Stomach (tissue), 19 donors: ENCODE results near the gene RAB40A. TPM values are rescaled to one million over a fixed set of nuclear protein-coding genes. Genes with fewer than 3 reads are reported as not detected.

ENCODE experiments used
- DNase-seq, 2 donors: peaks; one replicate each; pipeline versions ENCODE4 v3.0.0 to v3.0.0-alpha.2; 2013 to 2019
- H3K27ac ChIP-seq, 5 donors: fragments of 200-600 bp in 4 of 5; sonication (generic) in 4 of 5; one replicate each; pipeline ENCODE4 v1.5.1; 2013 to 2019; ENCODE audit warnings: mild to moderate bottlenecking in 1 of 5, moderate library complexity in 1 of 5
- H3K27me3 ChIP-seq, 3 donors: fragments of 200-600 bp; sonication (generic); one replicate each; pipeline ENCODE4 v1.5.1; 2017 to 2019; ENCODE audit warnings: mixed run types in 1 of 3
- H3K36me3 ChIP-seq, 4 donors: fragments of 200-600 bp; sonication (generic); 1 replicate in 3 of 4; 2 replicates in 1 of 4; pipeline ENCODE4 v1.5.1; 2016 to 2019
- H3K4me1 ChIP-seq, 4 donors: fragments of 200-600 bp; sonication (generic); one replicate each; pipeline ENCODE4 v1.5.1; 2016 to 2019
- H3K4me3 ChIP-seq, 4 donors: fragments of 200-600 bp; sonication (generic) in 3 of 4; one replicate each; pipeline ENCODE4 v1.5.1; 2016 to 2019; ENCODE audit warnings: mild to moderate bottlenecking in 1 of 4
- H3K9me3 ChIP-seq, 4 donors: fragments of 200-600 bp; sonication (generic); one replicate each; pipeline ENCODE4 v1.5.1; 2016 to 2019
- CTCF ChIP-seq, 7 experiments: fragments of 450-650 bp in 4 of 7; fragments of 200-600 bp in 3 of 7; sonication (generic) in 3 of 7; IDR thresholded peaks; one replicate each; pipeline ENCODE4 v1.5.1; 2016 to 2019; ENCODE audit warnings: antibody characterized with exemption in 7 of 7, control low read depth in 2 of 7, mild to moderate bottlenecking in 1 of 7
- EP300 ChIP-seq: sonication (generic); formaldehyde crosslinking; IDR thresholded peaks from one replicate; pipeline ENCODE4 v1.6.1; 2017; ENCODE audit warnings: antibody characterized with exemption
- POLR2A ChIP-seq, 4 donors: fragments of 450-650 bp; IDR thresholded peaks; one replicate each; pipeline ENCODE4 v1.6.1; 2016; ENCODE audit warnings: antibody characterized with exemption in 4 of 4, control low read depth in 2 of 4, mild to moderate bottlenecking in 1 of 4, moderate library complexity in 1 of 4
- POLR2AphosphoS5 ChIP-seq, 3 donors: sonication (generic); formaldehyde crosslinking; IDR thresholded peaks; one replicate each; pipeline ENCODE4 v1.6.1; 2016; ENCODE audit warnings: antibody characterized with exemption in 3 of 3
- whole genome bisulfite sequencing, 5 donors: extraction: QIAGEN DNeasy Blood & Tissue Kit in 3 of 5; methylation state at CpG; one replicate each; pipeline versions ENCODE4 v1.1.5 to v1.1.7; 2013 to 2018; 5-methylcytosine and 5-hydroxymethylcytosine counted together
- intact Hi-C: fragments of 100-400 bp; cut with DNase I; formaldehyde crosslinking; loops from one replicate; pipeline ENCODE4 v1.15.1; 2023; ENCODE audit warnings: low total_unique reads
- long read RNA-seq, 10 donors: transcript quantifications; one replicate each; lab custom pipeline, GENCODE V29; 2026
- polyA plus RNA-seq, 3 donors: library from polyadenylated mRNA; stranded (reverse); fragments of 200-250 nt; gene quantifications; one replicate each; pipeline ENCODE4 v1.2.3, GENCODE V29; 2013
- total RNA-seq, 5 donors: library from RNA; depleted of rRNA; stranded (reverse); fragments of >200 nt; gene quantifications; one replicate each; pipeline versions ENCODE4 v1.1.0 to v1.2.3, GENCODE V29; 2014 to 2016
- donor health status: healthy with polysubstance abuse.
- donor health status: Bipolar disorder and iron deficiency.
- donor health status: healthy.

The RAB40A gene
- total RNA-seq (under 1 TPM in 2 of 5 donors, not detected in 3; 0.58 to 0.73 TPM), polyA plus RNA-seq (under 1 TPM; 0.19 to 0.98 (median 0.61) TPM)
- long read RNA-seq, donor 1, partial matches to known transcripts = 0 of 2 reads
- long read RNA-seq, donor 1, other reads (novel, unspliced or antisense) = 0 of 2 reads
- long read RNA-seq, donor 2, partial matches to known transcripts = 0 of 1 reads
- long read RNA-seq, donor 2, other reads (novel, unspliced or antisense) = 0 of 1 reads
- long read RNA-seq, donor 3, partial matches to known transcripts = 0 of 1 reads
- long read RNA-seq, donor 3, other reads (novel, unspliced or antisense) = 0 of 1 reads
- long read RNA-seq, donor 4 = 0 reads
- long read RNA-seq, donor 5, partial matches to known transcripts = 0 of 1 reads
- long read RNA-seq, donor 5, other reads (novel, unspliced or antisense) = 0 of 1 reads
- long read RNA-seq, donor 6, partial matches to known transcripts = 0 of 3 reads
- long read RNA-seq, donor 6, other reads (novel, unspliced or antisense) = 0 of 3 reads
- long read RNA-seq, donor 7 = 0 reads
- long read RNA-seq, donor 8, partial matches to known transcripts = 0 of 1 reads
- long read RNA-seq, donor 8, other reads (novel, unspliced or antisense) = 0 of 1 reads
- long read RNA-seq, donor 9, partial matches to known transcripts = 0 of 3 reads
- long read RNA-seq, donor 9, other reads (novel, unspliced or antisense) = 0 of 3 reads
- long read RNA-seq, donor 10 = 0 reads

GRCh38 chrX:103519389-103519788, at the start of gene RAB40A:
RAB40A (minus strand) TSS chrX:103519489; CDS start chrX:103500756, 18,733 bp downstream.
- no peak for TF ChIP-seq CTCF (IDR thresholded peaks at IDR 0.05)
- TF ChIP-seq POLR2AphosphoS5 (IDR thresholded peaks at IDR 0.05) = no peak
- no peak for TF ChIP-seq POLR2A (IDR thresholded peaks at IDR 0.05)
- TF ChIP-seq EP300 = no peak
- DNase-seq = no peak
- no peaks in the 10 kb centered on the region for H3K36me3 ChIP-seq
- H3K9me3 ChIP-seq = no peaks in the 10 kb centered on the region
- 53 to 86% (median 81%) methylated on average over 2 of the region's 2 CpGs for WGBS, 5 donors
- no peak within 1 kb of the TSS for H3K4me3 ChIP-seq
- no peak within 1 kb of the TSS for H3K27ac ChIP-seq
- intact Hi-C loops = no loop called here
- no peaks in the 10 kb centered on the region for H3K4me1 ChIP-seq
- H3K27me3 ChIP-seq = peaks cover 0 to 3% (median 0%) of the 10 kb centered on the region in 3 donors

- DNase-seq = no peak
- Histone ChIP-seq H3K4me3 (no peak overlapping the region), H3K9me3 (no peaks in the 10 kb centered on the region), H3K27me3 (no peaks in the 10 kb centered on the region), H3K36me3 (no peaks in the 10 kb centered on the region), H3K27ac (no peak overlapping the region), H3K4me1 (no peaks in the 10 kb centered on the region)
- intact Hi-C loops = no loop called here
- WGBS, 5 donors = 43 to 70% (median 56%) methylated on average over 1 of the region's 1 CpG
- no peak for TF ChIP-seq POLR2A (IDR thresholded peaks at IDR 0.05)
- TF ChIP-seq CTCF (IDR thresholded peaks at IDR 0.05) = no peak
- TF ChIP-seq EP300 = no peak
- no peak for TF ChIP-seq POLR2AphosphoS5 (IDR thresholded peaks at IDR 0.05)
Observed at GRCh38 chrX:103565752-103566151, 46.5 kb upstream of the RAB40A start.

- Histone ChIP-seq H3K4me3 (no peak overlapping the region), H3K27me3 (no peaks in the 10 kb centered on the region), H3K9me3 (no peaks in the 10 kb centered on the region), H3K27ac (no peak overlapping the region), H3K4me1 (no peaks in the 10 kb centered on the region), H3K36me3 (no peaks in the 10 kb centered on the region)
- WGBS, 5 donors = 63 to 82% (median 81%) methylated on average over 4 of the region's 4 CpGs
- no peak for TF ChIP-seq CTCF (IDR thresholded peaks at IDR 0.05)
- TF ChIP-seq POLR2AphosphoS5 (IDR thresholded peaks at IDR 0.05) = no peak
- no peak for DNase-seq
- intact Hi-C loops = no loop called here
Observed at GRCh38 chrX:103565197-103565596, 45.9 kb upstream of the RAB40A start.

GRCh38 chrX:103562801-103563200, 43.5 kb upstream of the RAB40A start:
- no peaks in the 10 kb centered on the region for H3K9me3 ChIP-seq
- no peak overlapping the region for H3K4me3 ChIP-seq
- intact Hi-C loops = no loop called here
- no peak overlapping the region for H3K27ac ChIP-seq
- DNase-seq = no peak
- 60 to 80% (median 75%) methylated on average over 2 of the region's 2 CpGs for WGBS, 5 donors
- TF ChIP-seq EP300 = no peak
- no peak for TF ChIP-seq CTCF (IDR thresholded peaks at IDR 0.05)
- no peak for TF ChIP-seq POLR2A (IDR thresholded peaks at IDR 0.05)
- TF ChIP-seq POLR2AphosphoS5 (IDR thresholded peaks at IDR 0.05) = no peak
- no peaks in the 10 kb centered on the region for H3K4me1 ChIP-seq
- no peaks in the 10 kb centered on the region for H3K27me3 ChIP-seq
- no peaks in the 10 kb centered on the region for H3K36me3 ChIP-seq
